Chondrocyte (in vitro differentiated cells): ENCODE results near the gene ABLIM2. TPM values are rescaled to one million over a fixed set of nuclear protein-coding genes. Genes with fewer than 3 reads are reported as not detected.

Experiments
- DNase-seq: peaks from one replicate; pipeline ENCODE4 v3.0.0; 2021; ENCODE audit warnings: mixed read lengths, low spot score
- H3K27ac Mint-ChIP-seq: one replicate; pipeline ENCODE4 v1.8.0; 2021; ENCODE audit warnings: mild to moderate bottlenecking, moderate library complexity, mixed read lengths; ENCODE audit not compliant: unreplicated experiment
- H3K27me3 Mint-ChIP-seq: 2 replicates; pipeline ENCODE4 v1.8.0; 2021; ENCODE audit warnings: low read depth, mixed read lengths
- H3K36me3 Mint-ChIP-seq: 2 replicates; pipeline ENCODE4 v1.8.0; 2021; ENCODE audit warnings: low read depth, mixed read lengths
- H3K4me1 Mint-ChIP-seq: 2 replicates; pipeline ENCODE4 v1.8.0; 2021; ENCODE audit warnings: low read depth, mild to moderate bottlenecking, mixed read lengths
- H3K4me3 Mint-ChIP-seq: one replicate; pipeline ENCODE4 v1.8.0; 2021; ENCODE audit warnings: mild to moderate bottlenecking, moderate library complexity, mixed read lengths; ENCODE audit not compliant: unreplicated experiment
- H3K9me3 Mint-ChIP-seq: 2 replicates; pipeline ENCODE4 v1.8.0; 2021; ENCODE audit warnings: low read depth, mixed read lengths
- total RNA-seq: library from RNA; stranded (reverse); gene quantifications from 3 replicates; pipeline ENCODE4 v1.2.1, GENCODE V29; 2021
- TF ChIP-seq, protein P1 (sequence below): fragments of 200-600 bp; sonication (generic); IDR thresholded peaks from 2 replicates; pipeline ENCODE4 v1.5.0; 2021; ENCODE audit warnings: antibody characterized with exemption, mild to moderate bottlenecking, moderate library complexity

Gene ABLIM2
- total RNA-seq, 1 donor from 2014 or later = 0.47 TPM

DNA sequence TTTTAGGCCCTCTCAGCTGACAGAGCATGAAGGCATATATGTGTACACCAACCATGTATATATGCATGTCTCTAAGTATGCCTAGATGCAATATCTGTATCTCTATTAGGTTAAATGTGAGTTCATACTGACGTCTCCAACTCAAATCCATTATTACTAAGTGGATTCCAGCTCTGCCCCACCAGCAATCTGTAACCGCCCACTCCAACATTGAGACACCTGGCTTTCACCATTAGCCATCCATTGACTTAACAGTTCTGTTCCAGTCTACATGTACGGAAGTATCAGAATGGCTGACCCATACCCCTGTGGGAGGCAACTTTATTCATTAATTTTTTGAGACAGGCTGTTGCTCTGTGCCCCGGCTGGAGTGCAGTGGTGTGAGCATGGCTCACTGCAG is 25.4 kb upstream of the ABLIM2 start:
- Mint-ChIP-seq H3K36me3 (no peaks in the 10 kb centered on the region), H3K4me3 (no peak overlapping the region), H3K4me1 (peaks cover 25% of the 10 kb centered on the region), H3K27ac (no peak overlapping the region), H3K9me3 (no peaks in the 10 kb centered on the region), H3K27me3 (peaks cover 8% of the 10 kb centered on the region)
- DNase-seq = no peak
- TF ChIP-seq, protein P1, sequence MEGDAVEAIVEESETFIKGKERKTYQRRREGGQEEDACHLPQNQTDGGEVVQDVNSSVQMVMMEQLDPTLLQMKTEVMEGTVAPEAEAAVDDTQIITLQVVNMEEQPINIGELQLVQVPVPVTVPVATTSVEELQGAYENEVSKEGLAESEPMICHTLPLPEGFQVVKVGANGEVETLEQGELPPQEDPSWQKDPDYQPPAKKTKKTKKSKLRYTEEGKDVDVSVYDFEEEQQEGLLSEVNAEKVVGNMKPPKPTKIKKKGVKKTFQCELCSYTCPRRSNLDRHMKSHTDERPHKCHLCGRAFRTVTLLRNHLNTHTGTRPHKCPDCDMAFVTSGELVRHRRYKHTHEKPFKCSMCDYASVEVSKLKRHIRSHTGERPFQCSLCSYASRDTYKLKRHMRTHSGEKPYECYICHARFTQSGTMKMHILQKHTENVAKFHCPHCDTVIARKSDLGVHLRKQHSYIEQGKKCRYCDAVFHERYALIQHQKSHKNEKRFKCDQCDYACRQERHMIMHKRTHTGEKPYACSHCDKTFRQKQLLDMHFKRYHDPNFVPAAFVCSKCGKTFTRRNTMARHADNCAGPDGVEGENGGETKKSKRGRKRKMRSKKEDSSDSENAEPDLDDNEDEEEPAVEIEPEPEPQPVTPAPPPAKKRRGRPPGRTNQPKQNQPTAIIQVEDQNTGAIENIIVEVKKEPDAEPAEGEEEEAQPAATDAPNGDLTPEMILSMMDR = no peak

DNA sequence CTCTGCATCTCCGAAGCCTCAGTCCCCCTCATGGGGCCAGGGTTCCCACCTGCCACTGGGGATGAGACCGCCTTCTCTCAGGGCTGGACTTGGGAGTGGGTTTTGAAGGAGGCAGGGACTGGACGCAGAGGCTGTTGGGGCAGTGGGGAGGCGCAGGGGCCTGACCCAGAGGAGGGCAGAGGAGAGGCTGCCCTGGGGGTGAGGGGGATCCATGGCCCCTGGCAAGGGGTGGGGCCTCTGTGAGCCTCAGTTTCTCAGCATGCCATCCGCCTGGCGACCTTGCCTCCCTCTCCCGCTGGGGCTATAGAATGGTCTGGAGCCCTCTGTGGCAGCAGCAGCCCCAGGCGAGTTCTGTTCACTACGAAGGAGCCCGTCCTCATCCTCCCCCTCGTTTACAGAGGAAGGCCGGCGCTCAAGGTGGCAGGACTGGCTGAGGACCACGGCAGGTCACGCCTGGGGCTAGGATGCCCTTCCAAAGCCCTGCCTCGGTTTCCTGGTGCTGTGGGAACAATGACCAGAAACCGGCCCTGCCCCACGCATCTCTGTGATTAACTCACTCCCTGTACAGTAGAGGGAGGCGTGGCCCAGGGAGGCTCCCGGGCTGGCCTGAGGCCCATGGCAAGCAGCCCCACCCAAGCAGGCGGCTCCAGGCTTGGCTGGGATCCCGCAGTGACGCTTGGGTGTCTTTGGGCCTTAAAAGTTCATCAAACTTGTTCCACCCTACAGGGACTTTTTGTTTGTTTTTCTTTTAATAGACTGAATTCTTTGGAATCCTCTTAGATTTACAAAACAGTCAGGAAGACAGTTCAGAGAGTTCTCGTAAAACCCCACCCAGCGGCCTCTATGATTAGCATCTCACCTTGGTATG is 24.5 kb upstream of the ABLIM2 start:
- Mint-ChIP-seq H3K9me3 (no peaks in the 10 kb centered on the region), H3K36me3 (no peaks in the 10 kb centered on the region), H3K27me3 (peaks cover 8% of the 10 kb centered on the region), H3K4me3 (no peak overlapping the region), H3K27ac (no peak overlapping the region), H3K4me1 (peaks cover 26% of the 10 kb centered on the region)
- TF ChIP-seq, protein P1 = no peak
- DNase-seq = no peak

DNA sequence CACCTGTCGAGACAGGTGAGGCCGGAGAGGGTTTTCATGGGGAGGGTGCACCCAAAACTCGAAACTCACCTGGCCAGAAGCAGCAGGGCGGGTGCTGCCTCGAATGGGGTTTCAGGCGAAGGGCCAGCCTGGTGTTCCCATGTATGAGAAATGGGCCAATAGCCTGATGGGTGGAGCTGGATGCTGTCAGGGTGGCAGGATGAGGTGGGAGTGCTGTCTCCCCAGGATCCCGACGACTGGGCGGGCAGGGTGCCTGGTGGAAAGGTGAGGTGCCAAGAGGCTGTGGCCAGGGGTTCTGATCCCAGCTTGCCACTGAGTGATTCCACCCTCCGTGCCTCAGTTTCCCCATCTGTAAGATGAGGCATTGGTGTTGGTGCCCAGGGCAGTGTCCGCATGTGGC is 23.7 kb upstream of the ABLIM2 start:
- Mint-ChIP-seq H3K36me3 (no peaks in the 10 kb centered on the region), H3K4me3 (no peak overlapping the region), H3K4me1 (peaks cover 30% of the 10 kb centered on the region), H3K9me3 (no peaks in the 10 kb centered on the region), H3K27me3 (peaks cover 8% of the 10 kb centered on the region), H3K27ac (no peak overlapping the region)
- TF ChIP-seq, protein P1 = no peak
- DNase-seq = no peak

DNA sequence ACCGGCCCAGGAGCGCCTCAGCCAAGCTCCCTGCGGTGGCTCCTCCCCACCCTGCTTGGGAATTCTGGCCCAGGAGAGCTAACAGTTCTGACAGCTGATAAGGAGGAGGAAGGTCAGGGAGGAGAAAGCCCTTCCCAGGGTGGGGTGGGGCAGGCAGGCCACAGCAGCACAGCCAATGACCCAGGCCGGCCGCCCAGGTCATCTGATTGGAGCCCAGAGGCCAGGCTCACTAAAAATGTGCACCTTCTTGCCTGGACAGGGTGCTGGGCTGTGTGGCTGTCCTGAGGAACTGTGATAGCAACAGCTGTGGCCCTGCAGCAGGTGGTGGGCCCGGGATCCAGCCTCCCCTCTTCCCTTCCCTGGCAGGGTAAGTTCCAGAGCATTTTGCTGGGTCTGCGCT is 23.2 kb upstream of the ABLIM2 start:
- H3K27me3 Mint-ChIP-seq = peaks cover 8% of the 10 kb centered on the region
- H3K4me3 Mint-ChIP-seq = no peak overlapping the region
- no peak for DNase-seq
- no peaks in the 10 kb centered on the region for H3K36me3 Mint-ChIP-seq
- no peaks in the 10 kb centered on the region for H3K9me3 Mint-ChIP-seq
- TF ChIP-seq, protein P1 = no peak
- peaks cover 35% of the 10 kb centered on the region for H3K4me1 Mint-ChIP-seq
- no peak overlapping the region for H3K27ac Mint-ChIP-seq

DNA sequence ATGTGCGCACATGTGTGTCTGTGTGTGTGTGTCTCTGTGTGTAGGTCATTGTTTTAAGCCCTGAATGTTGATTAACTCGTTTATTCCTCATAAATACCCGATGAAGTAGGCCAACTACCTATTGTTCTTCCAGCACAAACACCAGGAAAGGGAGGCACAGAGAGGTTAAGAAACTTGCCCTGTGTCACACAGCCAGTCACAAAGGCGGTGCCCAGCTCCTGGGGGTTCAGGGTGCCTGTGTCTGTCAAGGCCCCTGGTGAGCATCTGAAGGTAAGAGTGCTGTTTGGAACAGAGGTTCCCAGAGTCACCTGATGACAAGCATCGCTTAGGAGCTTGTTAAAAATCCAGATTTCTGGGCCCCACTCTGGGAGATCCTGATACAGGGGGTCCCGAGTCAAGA is 22.5 kb upstream of the ABLIM2 start:
- Mint-ChIP-seq H3K36me3 (no peaks in the 10 kb centered on the region), H3K27me3 (peaks cover 6% of the 10 kb centered on the region), H3K27ac (no peak overlapping the region), H3K4me3 (no peak overlapping the region), H3K9me3 (no peaks in the 10 kb centered on the region), H3K4me1 (peaks cover 38% of the 10 kb centered on the region)
- no peak for DNase-seq
- TF ChIP-seq, protein P1 = no peak
